ENCODE results near the gene CD209. TPM values are rescaled to one million over a fixed set of nuclear protein-coding genes. Genes with fewer than 3 reads are reported as not detected.

CD209 gene
- total RNA-seq, 1 experiment from 2014 or later, result not detected

DNA sequence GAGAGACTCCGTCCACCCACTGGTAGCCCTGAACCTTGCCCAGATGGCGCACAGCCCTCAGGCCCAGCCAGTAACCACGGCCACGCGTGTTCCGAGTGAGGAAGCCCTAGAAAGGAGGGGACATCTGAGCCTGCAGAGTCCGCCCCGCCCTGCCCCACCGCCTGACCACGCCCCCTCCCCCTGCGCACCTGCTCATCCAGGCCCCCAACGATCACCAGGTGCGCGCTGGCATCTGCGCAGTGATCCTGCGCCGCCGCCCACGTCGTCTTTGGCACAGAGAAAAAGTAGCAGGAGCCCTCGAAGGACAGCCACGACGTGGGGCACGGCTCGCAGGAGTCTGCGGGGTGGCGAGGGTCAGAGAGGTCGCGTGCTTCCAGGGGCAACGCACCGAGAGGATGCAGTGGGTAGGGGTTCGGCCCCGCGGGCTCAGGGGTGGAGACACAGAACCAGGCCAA, 17.5 kb downstream of the CD209 start:
- Histone ChIP-seq H3K4me1 (ENCODE audit: control insufficient read depth, insufficient read depth, low read length) (no peaks in the 10 kb centered on the region), H3K36me3 (ENCODE audit: control insufficient read depth, insufficient read depth, low read length) (no peaks in the 10 kb centered on the region), H3K27me3 (ENCODE audit: control insufficient read depth, insufficient read depth, low read length) (no peaks in the 10 kb centered on the region; the same call in 1 of the 2 replicates), H3K9me3 (ENCODE audit: control insufficient read depth, insufficient read depth, low read depth, low read length) (no peaks in the 10 kb centered on the region), H3K4me3 (ENCODE audit: low read depth in 2 of 2, low read length in 2 of 2) (no peak overlapping the region), H3K27ac (ENCODE audit: low read length) (no peak overlapping the region)
- ChIA-PET POLR2A (no interaction called here), CTCF (no interaction called here)
- no peak for ATAC-seq
- no peak for DNase-seq (ENCODE audit: low read depth, low spot score)
- no TSS peak for BruUV-seq (replicated peaks)
- intact Hi-C loops (cut with micrococcal nuclease; ENCODE audit: unreplicated experiment) (no loop called here), in situ Hi-C loops (cut with HindIII; ENCODE audit: low pct_unique_long_range_greater_than_20kb, low sequenced_read_pairs) (no loop called here)
- TF ChIP-seq, protein P1, sequence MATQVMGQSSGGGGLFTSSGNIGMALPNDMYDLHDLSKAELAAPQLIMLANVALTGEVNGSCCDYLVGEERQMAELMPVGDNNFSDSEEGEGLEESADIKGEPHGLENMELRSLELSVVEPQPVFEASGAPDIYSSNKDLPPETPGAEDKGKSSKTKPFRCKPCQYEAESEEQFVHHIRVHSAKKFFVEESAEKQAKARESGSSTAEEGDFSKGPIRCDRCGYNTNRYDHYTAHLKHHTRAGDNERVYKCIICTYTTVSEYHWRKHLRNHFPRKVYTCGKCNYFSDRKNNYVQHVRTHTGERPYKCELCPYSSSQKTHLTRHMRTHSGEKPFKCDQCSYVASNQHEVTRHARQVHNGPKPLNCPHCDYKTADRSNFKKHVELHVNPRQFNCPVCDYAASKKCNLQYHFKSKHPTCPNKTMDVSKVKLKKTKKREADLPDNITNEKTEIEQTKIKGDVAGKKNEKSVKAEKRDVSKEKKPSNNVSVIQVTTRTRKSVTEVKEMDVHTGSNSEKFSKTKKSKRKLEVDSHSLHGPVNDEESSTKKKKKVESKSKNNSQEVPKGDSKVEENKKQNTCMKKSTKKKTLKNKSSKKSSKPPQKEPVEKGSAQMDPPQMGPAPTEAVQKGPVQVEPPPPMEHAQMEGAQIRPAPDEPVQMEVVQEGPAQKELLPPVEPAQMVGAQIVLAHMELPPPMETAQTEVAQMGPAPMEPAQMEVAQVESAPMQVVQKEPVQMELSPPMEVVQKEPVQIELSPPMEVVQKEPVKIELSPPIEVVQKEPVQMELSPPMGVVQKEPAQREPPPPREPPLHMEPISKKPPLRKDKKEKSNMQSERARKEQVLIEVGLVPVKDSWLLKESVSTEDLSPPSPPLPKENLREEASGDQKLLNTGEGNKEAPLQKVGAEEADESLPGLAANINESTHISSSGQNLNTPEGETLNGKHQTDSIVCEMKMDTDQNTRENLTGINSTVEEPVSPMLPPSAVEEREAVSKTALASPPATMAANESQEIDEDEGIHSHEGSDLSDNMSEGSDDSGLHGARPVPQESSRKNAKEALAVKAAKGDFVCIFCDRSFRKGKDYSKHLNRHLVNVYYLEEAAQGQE (IDR thresholded peaks at IDR 0.05; ENCODE audit: insufficient read depth in 1 of 2, low read depth in 2 of 2, low read length in 1 of 2), result no peak
- no peak for TF ChIP-seq POLR2AphosphoS5 (IDR thresholded peaks at IDR 0.05; ENCODE audit: low read depth, low read length)
- no peak for TF ChIP-seq SIN3A (IDR thresholded peaks at IDR 0.05; ENCODE audit: borderline replicate concordance, insufficient read depth, low read depth, low read length)
- TF ChIP-seq, protein P2, sequence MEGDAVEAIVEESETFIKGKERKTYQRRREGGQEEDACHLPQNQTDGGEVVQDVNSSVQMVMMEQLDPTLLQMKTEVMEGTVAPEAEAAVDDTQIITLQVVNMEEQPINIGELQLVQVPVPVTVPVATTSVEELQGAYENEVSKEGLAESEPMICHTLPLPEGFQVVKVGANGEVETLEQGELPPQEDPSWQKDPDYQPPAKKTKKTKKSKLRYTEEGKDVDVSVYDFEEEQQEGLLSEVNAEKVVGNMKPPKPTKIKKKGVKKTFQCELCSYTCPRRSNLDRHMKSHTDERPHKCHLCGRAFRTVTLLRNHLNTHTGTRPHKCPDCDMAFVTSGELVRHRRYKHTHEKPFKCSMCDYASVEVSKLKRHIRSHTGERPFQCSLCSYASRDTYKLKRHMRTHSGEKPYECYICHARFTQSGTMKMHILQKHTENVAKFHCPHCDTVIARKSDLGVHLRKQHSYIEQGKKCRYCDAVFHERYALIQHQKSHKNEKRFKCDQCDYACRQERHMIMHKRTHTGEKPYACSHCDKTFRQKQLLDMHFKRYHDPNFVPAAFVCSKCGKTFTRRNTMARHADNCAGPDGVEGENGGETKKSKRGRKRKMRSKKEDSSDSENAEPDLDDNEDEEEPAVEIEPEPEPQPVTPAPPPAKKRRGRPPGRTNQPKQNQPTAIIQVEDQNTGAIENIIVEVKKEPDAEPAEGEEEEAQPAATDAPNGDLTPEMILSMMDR (IDR thresholded peaks at IDR 0.05), result no peak
- TF ChIP-seq TCF7L2 (IDR thresholded peaks at IDR 0.05; ENCODE audit: low read depth, low read length), result no peak

DNA sequence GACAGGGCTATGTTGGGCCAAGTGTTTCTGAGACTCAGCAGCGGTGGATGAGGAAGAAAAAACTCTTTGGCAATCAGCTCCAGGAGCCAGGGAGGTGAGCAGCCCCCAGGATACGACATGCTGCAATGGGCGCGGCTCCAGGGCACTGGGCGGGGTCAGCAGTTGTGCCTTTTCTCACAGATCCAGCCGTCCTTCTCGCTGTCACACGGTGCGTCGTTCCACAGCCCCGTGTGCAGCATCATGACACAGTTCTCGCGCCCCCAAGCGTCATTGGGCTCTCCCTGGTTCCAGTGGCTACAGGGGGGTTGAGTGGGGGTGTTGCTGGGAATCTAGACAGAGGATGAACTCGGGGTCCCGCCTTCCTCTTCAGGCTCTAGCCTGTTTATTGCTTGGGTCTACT, 18.1 kb downstream of the CD209 start:
- ATAC-seq, result no peak
- in situ Hi-C loops (cut with HindIII; ENCODE audit: low pct_unique_long_range_greater_than_20kb, low sequenced_read_pairs) (no loop called here), intact Hi-C loops (cut with micrococcal nuclease; ENCODE audit: unreplicated experiment) (no loop called here)
- Histone ChIP-seq H3K27ac (ENCODE audit: low read length) (no peak overlapping the region), H3K36me3 (ENCODE audit: control insufficient read depth, insufficient read depth, low read length) (no peaks in the 10 kb centered on the region), H3K27me3 (ENCODE audit: control insufficient read depth, insufficient read depth, low read length) (no peaks in the 10 kb centered on the region; the same call in 1 of the 2 replicates), H3K9me3 (ENCODE audit: control insufficient read depth, insufficient read depth, low read depth, low read length) (no peaks in the 10 kb centered on the region), H3K4me1 (ENCODE audit: control insufficient read depth, insufficient read depth, low read length) (no peaks in the 10 kb centered on the region), H3K4me3 (ENCODE audit: low read depth in 2 of 2, low read length in 2 of 2) (no peak overlapping the region)
- CTCF ChIA-PET, result no interaction called here
- TF ChIP-seq, protein P1 (IDR thresholded peaks at IDR 0.05; ENCODE audit: insufficient read depth in 1 of 2, low read depth in 2 of 2, low read length in 1 of 2), result no peak
- TF ChIP-seq, protein P2 (IDR thresholded peaks at IDR 0.05), result no peak
- no peak for TF ChIP-seq TCF7L2 (IDR thresholded peaks at IDR 0.05; ENCODE audit: low read depth, low read length)
- no peak for TF ChIP-seq POLR2AphosphoS5 (IDR thresholded peaks at IDR 0.05; ENCODE audit: low read depth, low read length)
- no peak for TF ChIP-seq SIN3A (IDR thresholded peaks at IDR 0.05; ENCODE audit: borderline replicate concordance, insufficient read depth, low read depth, low read length)
- DNase-seq (ENCODE audit: low read depth, low spot score), result no peak
- BruUV-seq (replicated peaks), result no TSS peak
- POLR2A ChIA-PET, result no interaction called here

Measured in Panc1 (cell line).